K562 (cell line): ENCODE measurements around the gene MRPL37. TPM values are rescaled to one million over a fixed set of nuclear protein-coding genes. Genes with fewer than 3 reads are reported as not detected.

Source experiments
- ATAC-seq: fragments of 200-7000 bp; cut with Tn5 transposase; 3 replicates; pipeline ENCODE4 v1.9.1; 2020; ENCODE audit warnings: moderate library complexity
- BruUV-seq: library from RNA; stranded (reverse); fragments of 400-500 nt; replicated peaks from 2 replicates; lab custom pipeline; 2021; lab: Mats Ljungman, UMichigan
- CTCF ChIA-PET: fragments of 300-600 bp; formaldehyde crosslinking; extraction: SDS; loops from one replicate; lab custom pipeline; 2021; ENCODE audit warnings: low intra/inter-chr PET ratio; lab: Yijun Ruan, JAX
- POLR2A ChIA-PET: fragments of 300-600, 350-650 bp; sonication (Branson Sonifier 250); formaldehyde crosslinking; extraction: SDS; loops from one replicate; lab custom pipeline; 2021; ENCODE audit warnings: antibody characterized with exemption, inconsistent platforms; lab: Yijun Ruan, JAX
- DNase-seq, 4 experiments: peaks; one replicate each; pipeline versions ENCODE4 v3.0.0 to v3.0.0-alpha.2; 2011 to 2018; ENCODE audit warnings: low spot score in 3 of 4, mixed read lengths in 3 of 4; ENCODE audit errors: extremely low read depth in 1 of 4
- FAIRE-seq: peaks from 2 replicates; lab custom pipeline; 2011; peaks lifted over from hg19 to GRCh38; lab: Jason Lieb, UNC
- H2AFZ ChIP-seq: 2 replicates; pipeline ENCODE4 v1.6.0; 2011; ENCODE audit warnings: low read depth, low read length, control low read depth, inconsistent platforms
- H3K27ac ChIP-seq: fragments of 200-600 bp; 3 replicates; pipeline ENCODE4 v1.8.0; 2011; ENCODE audit warnings: low read depth, mild to moderate bottlenecking, control low read depth, inconsistent platforms, low read length, moderate library complexity, mixed read lengths; ENCODE audit errors: extremely low read depth
- H3K27me3 ChIP-seq, 2 experiments: fragments of 300-600 bp in 1 of 2; 2 replicates in 1 of 2; 3 replicates in 1 of 2; pipeline versions ENCODE4 v1.6.0 to v1.8.0; 2011; ENCODE audit warnings: inconsistent platforms in 2 of 2, low read length in 2 of 2, mild to moderate bottlenecking in 1 of 2, mixed read lengths in 1 of 2, moderate library complexity in 1 of 2; ENCODE audit not compliant: control insufficient read depth in 2 of 2, insufficient read depth in 2 of 2
- H3K36me3 ChIP-seq: fragments of 300-600 bp; 3 replicates; pipeline ENCODE4 v1.8.0; 2011; ENCODE audit warnings: mild to moderate bottlenecking, low read length, inconsistent platforms; ENCODE audit not compliant: control insufficient read depth, insufficient read depth
- H3K4me1 ChIP-seq, 2 experiments: fragments of 200-600 bp in 1 of 2; replicated peaks in 1 of 2; 2 replicates in 1 of 2; 3 replicates in 1 of 2; pipeline versions ENCODE4 v1.5.1 to v1.8.0; 2011; ENCODE audit warnings: inconsistent platforms in 2 of 2, low read length in 2 of 2, mild to moderate bottlenecking in 1 of 2, mixed read lengths in 1 of 2, moderate library complexity in 1 of 2; ENCODE audit not compliant: control insufficient read depth in 2 of 2, insufficient read depth in 2 of 2
- H3K4me2 ChIP-seq: 2 replicates; pipeline ENCODE4 v1.6.1; 2011; ENCODE audit warnings: low read length, control low read depth, inconsistent platforms, mixed read lengths; ENCODE audit not compliant: insufficient read depth
- H3K4me3 ChIP-seq: fragments of 200-600 bp; sonication (generic), shearing (Covaris generic); 2 replicates; pipeline ENCODE4 v1.5.1; 2016; ENCODE audit warnings: control low read depth, inconsistent platforms
- H3K79me2 ChIP-seq: fragments of 200-600 bp; 3 replicates; pipeline ENCODE4 v1.8.0; 2011; ENCODE audit warnings: low read length, inconsistent platforms; ENCODE audit not compliant: control insufficient read depth, insufficient read depth
- H3K9ac ChIP-seq, 2 experiments: 2 replicates each; pipeline versions ENCODE4 v1.6.0 to v1.6.1; 2011; ENCODE audit warnings: low read depth in 2 of 2, low read length in 2 of 2, control low read depth in 1 of 2, inconsistent platforms in 1 of 2, mild to moderate bottlenecking in 1 of 2, mixed read lengths in 1 of 2; ENCODE audit not compliant: insufficient read depth in 1 of 2
- H3K9me1 ChIP-seq: one replicate; pipeline ENCODE4 v1.6.0; 2011; ENCODE audit warnings: inconsistent platforms, mild to moderate bottlenecking, low read length, moderate library complexity; ENCODE audit not compliant: control insufficient read depth, insufficient read depth
- H3K9me3 ChIP-seq: replicated peaks from 2 replicates; pipeline ENCODE4 v1.5.1; 2011; ENCODE audit warnings: low read depth, low read length, inconsistent platforms; ENCODE audit not compliant: control insufficient read depth, insufficient read depth
- H4K20me1 ChIP-seq: replicated peaks from 2 replicates; pipeline ENCODE4 v1.6.1; 2011; ENCODE audit warnings: low read length, inconsistent platforms, mixed read lengths; ENCODE audit not compliant: control insufficient read depth, insufficient read depth
- ADNP ChIP-seq: fragments of 200-800 bp; sonication (Bioruptor generic); IDR thresholded peaks from 2 replicates; pipeline ENCODE4 v1.6.1; 2016; ENCODE audit warnings: missing genetic modification characterization, missing compliant biosample characterization
- BCOR ChIP-seq: fragments of 450-650 bp; IDR thresholded peaks from 2 replicates; pipeline ENCODE4 v1.6.1; 2016
- CHD4 ChIP-seq: fragments of 200-600 bp; sonication (generic); IDR thresholded peaks from 3 replicates; pipeline ENCODE4 v1.6.1; 2012; ENCODE audit warnings: low read depth, mild to moderate bottlenecking, mixed read lengths, low read length, inconsistent platforms; ENCODE audit not compliant: insufficient read depth, insufficient replicate concordance, poor library complexity, severe bottlenecking
- HDAC2 ChIP-seq: fragments of 450-650 bp; IDR thresholded peaks from 2 replicates; pipeline ENCODE4 v1.6.1; 2016; ENCODE audit warnings: mild to moderate bottlenecking
- HNRNPL ChIP-seq: fragments of 200-400 bp; formaldehyde crosslinking; IDR thresholded peaks from 2 replicates; pipeline ENCODE4 v1.6.1; 2017; ENCODE audit warnings: low read depth, mild to moderate bottlenecking, low read length
- KDM1A ChIP-seq, 2 experiments: fragments of 450-650 bp; IDR thresholded peaks; 2 replicates each; pipeline ENCODE4 v1.6.1; 2016; ENCODE audit warnings: mild to moderate bottlenecking in 2 of 2
- MEIS2 ChIP-seq: fragments of 450-650 bp; IDR thresholded peaks from 2 replicates; pipeline ENCODE4 v1.6.1; 2014; ENCODE audit warnings: mild to moderate bottlenecking; ENCODE audit not compliant: partially characterized antibody
- RBM22 ChIP-seq: fragments of 200-400 bp; formaldehyde crosslinking; IDR thresholded peaks from 2 replicates; pipeline ENCODE4 v1.6.1; 2018; ENCODE audit warnings: low read length, low read depth; ENCODE audit not compliant: poor library complexity, severe bottlenecking
- RBM25 ChIP-seq: fragments of 200-400 bp; formaldehyde crosslinking; IDR thresholded peaks from 2 replicates; pipeline ENCODE4 v1.6.1; 2018; ENCODE audit warnings: low read length, low read depth, moderate library complexity; ENCODE audit not compliant: severe bottlenecking
- SIRT6 ChIP-seq: IDR thresholded peaks from one replicate; pipeline ENCODE4 v1.6.1; 2012; ENCODE audit warnings: low read depth, mild to moderate bottlenecking, control low read depth, inconsistent platforms, low read length, moderate library complexity
- SNRNP70 ChIP-seq: fragments of 200-400 bp; formaldehyde crosslinking; optimal IDR thresholded peaks from 2 replicates; pipeline ENCODE3; 2017; ENCODE audit warnings: low read depth, low read length
- TRIM28 ChIP-seq: fragments of 450-650 bp; IDR thresholded peaks from 2 replicates; pipeline ENCODE4 v1.6.1; 2017
- WGBS: fragments of 100-300 bp; shearing (Covaris generic); methylation state at CpG from one replicate; pipeline ENCODE4 v1.1.6; 2016; ENCODE audit warnings: low coverage, mixed read lengths; ENCODE audit not compliant: insufficient coverage; ENCODE audit errors: missing lambda C conversion rate; 5-methylcytosine and 5-hydroxymethylcytosine counted together
- in situ Hi-C: fragments of 300-500 bp; cut with MboI; formaldehyde crosslinking; loops from 4 replicates; pipeline ENCODE4 v1.15.0; 2018; ENCODE audit warnings: inconsistent platforms, mixed read lengths
- intact Hi-C: fragments of 100-400 bp; cut with micrococcal nuclease; formaldehyde crosslinking; loops from 2 replicates; pipeline ENCODE4 v1.14.2; 2022
- polyA plus RNA-seq, 8 experiments: library from polyadenylated mRNA; depleted of rRNA in 4 of 8; stranded (reverse) in 5 of 8; unstranded in 3 of 8; fragments of >200 nt; fragmentation: Nextera tagmentation in 2 of 8; fragmentation: Illumina TruSeq in 1 of 8; extraction: Ambion mirVana in 2 of 8; extraction: Trizol in 1 of 8; gene quantifications; 2 replicates each; pipeline versions ENCODE4 v1.2.1 to v1.2.3, GENCODE V29; 2011 to 2014; ENCODE audit warnings: inconsistent platforms in 1 of 8, missing spikeins in 1 of 8
- total RNA-seq, 7 experiments: library from RNA; depleted of rRNA in 6 of 7; stranded (reverse); fragments of >200 nt in 6 of 7; fragmentation: Illumina TruSeq in 2 of 7; extraction: Trizol in 2 of 7; gene quantifications; 2 replicates each; pipeline versions ENCODE4 v1.2.1 to v1.2.3, GENCODE V29; 2011 to 2021; ENCODE audit warnings: low replicate concordance in 1 of 7
- TF ChIP-seq, protein P1 (sequence below): sonication (generic); formaldehyde crosslinking; IDR thresholded peaks from 2 replicates; pipeline ENCODE4 v1.8.1; 2023; ENCODE audit warnings: mild to moderate bottlenecking, missing genetic modification reagents, moderate library complexity

Gene MRPL37
- total and polyA plus RNA-seq, 9 of the 15 experiments (the other 6 are each of a cell fraction or from before 2014, with no cell fraction given): 52.2 to 303 (median 180) TPM

DNA sequence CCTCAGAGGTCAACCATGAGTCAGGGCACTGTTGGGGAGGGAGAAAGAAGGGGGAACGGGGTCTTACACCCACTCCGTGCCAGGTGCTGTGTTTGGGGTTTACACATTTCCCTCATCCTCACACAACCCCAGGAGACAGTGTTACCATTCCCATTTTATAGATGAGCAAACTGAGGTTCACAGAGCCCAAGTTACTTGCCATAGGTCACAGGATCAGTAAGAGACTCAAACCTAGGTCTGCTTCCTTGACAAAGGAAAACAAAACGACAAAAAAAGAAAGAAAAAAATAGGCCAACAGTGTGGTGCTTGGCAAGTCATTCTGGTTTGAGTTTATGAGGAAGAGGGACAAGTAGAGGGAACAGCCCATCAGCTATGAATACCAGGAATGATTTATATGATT lies 30.9 kb upstream of the MRPL37 start:
- Histone ChIP-seq H3K9me1 (no peaks in the 10 kb centered on the region), H3K9ac (no peak overlapping the region), H3K79me2 (no peaks in the 10 kb centered on the region), H3K4me3 (no peak overlapping the region), H3K4me1 (peaks cover 0 to 7% of the 10 kb centered on the region in 2 experiments; a peak in 4 of 5 replicates), H3K27ac (no peak overlapping the region), H2AFZ (no peak overlapping the region), H3K9me3 (no peaks in the 10 kb centered on the region), H3K4me2 (no peak overlapping the region), H4K20me1 (no peaks in the 10 kb centered on the region), H3K36me3 (no peaks in the 10 kb centered on the region; the same call in 2 of the 3 replicates), H3K27me3 (no peaks in the 10 kb centered on the region)
- CTCF ChIA-PET: no interaction called here
- ATAC-seq: no peak
- DNase-seq: no peak
- in situ Hi-C loops (no loop called here), intact Hi-C loops (loop anchor here (5.0 kb wide), 1 partner anchor 47 kb away; no protein-coding TSS in a partner anchor)
- BruUV-seq: no TSS peak
- 15% methylated on average over 3 of the region's 3 CpGs for WGBS
- POLR2A ChIA-PET: interaction anchor here (0.7 kb wide), 1 partner anchor 9 kb away, joined by 3 read pairs; no protein-coding TSS in a partner anchor
- TF ChIP-seq SIRT6 (no peak), TRIM28 (no peak), MEIS2 (peak; percentile 15), RBM25 (peak; percentile 90), HNRNPL (no peak), KDM1A (IDR thresholded peaks at IDR 0.05) (peak; percentile 46 to 70; a peak in 2 of 4 replicates), CHD4 (peak; percentile 74), RBM22 (no peak), SNRNP70 (no peak), HDAC2 (peak; percentile 34; the same call in 1 of the 2 replicates), BCOR (peak; percentile 87), ADNP (tag) (peak; percentile 57; the same call in 1 of the 2 replicates)
- TF ChIP-seq, protein P1, sequence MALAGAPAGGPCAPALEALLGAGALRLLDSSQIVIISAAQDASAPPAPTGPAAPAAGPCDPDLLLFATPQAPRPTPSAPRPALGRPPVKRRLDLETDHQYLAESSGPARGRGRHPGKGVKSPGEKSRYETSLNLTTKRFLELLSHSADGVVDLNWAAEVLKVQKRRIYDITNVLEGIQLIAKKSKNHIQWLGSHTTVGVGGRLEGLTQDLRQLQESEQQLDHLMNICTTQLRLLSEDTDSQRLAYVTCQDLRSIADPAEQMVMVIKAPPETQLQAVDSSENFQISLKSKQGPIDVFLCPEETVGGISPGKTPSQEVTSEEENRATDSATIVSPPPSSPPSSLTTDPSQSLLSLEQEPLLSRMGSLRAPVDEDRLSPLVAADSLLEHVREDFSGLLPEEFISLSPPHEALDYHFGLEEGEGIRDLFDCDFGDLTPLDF (CRISPR knock-in tag): no peak
- FAIRE-seq: peak; percentile 46
